B cell (primary cell): ENCODE measurements around the gene DCAF4. TPM values are rescaled to one million over a fixed set of nuclear protein-coding genes. Genes with fewer than 3 reads are reported as not detected.

Experiments used
- ATAC-seq: fragments of 200-7000 bp; cut with Tn5 transposase; one replicate; pipeline ENCODE4 v1.10.0; 2021; ENCODE audit warnings: low read depth, mild to moderate bottlenecking, moderate number of reproducible peaks, moderate library complexity
- CTCF ChIA-PET: fragments of 350-600 bp; sonication (Branson Sonifier 250); formaldehyde crosslinking; loops from one replicate; lab custom pipeline; 2021; ENCODE audit warnings: antibody characterized with exemption, inconsistent platforms; lab: Charles Lee
- POLR2A ChIA-PET: fragments of 350-600 bp; sonication (Branson Sonifier 250); formaldehyde crosslinking; loops from one replicate; lab custom pipeline; 2021; ENCODE audit warnings: antibody characterized with exemption; lab: Charles Lee
- DNase-seq: peaks from one replicate; pipeline ENCODE4 v3.0.0; 2013
- H2AFZ ChIP-seq: 2 replicates; pipeline ENCODE4 v1.6.1; 2012; ENCODE audit warnings: mild to moderate bottlenecking, low read depth, low read length; ENCODE audit not compliant: insufficient read depth, poor library complexity, severe bottlenecking
- H3K27ac ChIP-seq, 2 donors: 1 replicate in 1 of 2; 2 replicates in 1 of 2; pipeline ENCODE4 v1.5.1; 2012 to 2013; ENCODE audit warnings: low read length in 2 of 2, mild to moderate bottlenecking in 2 of 2, moderate library complexity in 1 of 2
- H3K27me3 ChIP-seq, 4 experiments: fragments of 200-600 bp in 1 of 4; sonication (generic) in 1 of 4; replicated peaks in 1 of 4; 1 replicate in 2 of 4; 2 replicates in 2 of 4; pipeline versions ENCODE4 v1.6.1 to v1.7.0; 2013 to 2016; ENCODE audit warnings: low read length in 3 of 4, mild to moderate bottlenecking in 2 of 4, mixed read lengths in 1 of 4, moderate library complexity in 1 of 4; ENCODE audit not compliant: insufficient read depth in 4 of 4, control insufficient read depth in 3 of 4; ENCODE audit errors: control extremely low read depth in 1 of 4
- H3K36me3 ChIP-seq, 2 experiments: replicated peaks in 1 of 2; 1 replicate in 1 of 2; 2 replicates in 1 of 2; pipeline versions ENCODE4 v1.6.1 to v1.7.1; 2013; ENCODE audit warnings: low read length in 1 of 2; ENCODE audit not compliant: insufficient read depth in 2 of 2, control insufficient read depth in 1 of 2; ENCODE audit errors: control extremely low read depth in 1 of 2, extremely low read depth in 1 of 2
- H3K4me1 ChIP-seq, 2 donors: fragments of 200-600 bp in 1 of 2; sonication (generic) in 1 of 2; 1 replicate in 1 of 2; 2 replicates in 1 of 2; pipeline versions ENCODE4 v1.5.1 to v1.6.1; 2013 to 2017; ENCODE audit warnings: low read length in 2 of 2; ENCODE audit not compliant: control insufficient read depth in 2 of 2, insufficient read depth in 2 of 2
- H3K4me2 ChIP-seq: replicated peaks from 2 replicates; pipeline ENCODE3; 2012; ENCODE audit warnings: mild to moderate bottlenecking, low read depth, low read length; ENCODE audit not compliant: poor library complexity, severe bottlenecking
- H3K4me3 ChIP-seq, 5 experiments: fragments of 200-600 bp in 1 of 5; sonication (generic) in 1 of 5; 1 replicate in 3 of 5; 2 replicates in 2 of 5; pipeline versions ENCODE4 v1.5.1 to v1.7.0; 2011 to 2016; ENCODE audit warnings: low read length in 4 of 5, mild to moderate bottlenecking in 4 of 5, low read depth in 2 of 5, control low read depth in 1 of 5, moderate library complexity in 1 of 5; ENCODE audit not compliant: insufficient read depth in 1 of 5; ENCODE audit errors: control extremely low read depth in 1 of 5, extremely low read depth in 1 of 5
- H3K79me2 ChIP-seq: fragments of 200-600 bp; sonication (generic); one replicate; pipeline ENCODE4 v1.6.0; 2016; ENCODE audit warnings: low read length; ENCODE audit not compliant: control insufficient read depth, insufficient read depth
- H3K9ac ChIP-seq: fragments of 200-600 bp; sonication (generic); 2 replicates; pipeline ENCODE4 v1.6.1; 2017; ENCODE audit warnings: mild to moderate bottlenecking, low read length, moderate library complexity
- H3K9me3 ChIP-seq, 3 donors: one replicate each; pipeline versions ENCODE4 v1.6.1 to v1.7.1; 2013; ENCODE audit warnings: low read length in 2 of 3; ENCODE audit not compliant: control insufficient read depth in 2 of 3, insufficient read depth in 1 of 3; ENCODE audit errors: control extremely low read depth in 1 of 3
- H4K20me1 ChIP-seq: 2 replicates; pipeline ENCODE4 v1.6.0; 2012; ENCODE audit warnings: mild to moderate bottlenecking, low read length; ENCODE audit not compliant: insufficient read depth, control insufficient read depth, poor library complexity, severe bottlenecking
- H3K27ac Mint-ChIP-seq: one replicate; pipeline ENCODE4 v1.8.0; 2021; ENCODE audit warnings: mixed read lengths
- H3K27me3 Mint-ChIP-seq: one replicate; pipeline ENCODE4 v1.8.0; 2021; ENCODE audit warnings: mixed read lengths
- H3K4me1 Mint-ChIP-seq: one replicate; pipeline ENCODE4 v1.8.0; 2021; ENCODE audit warnings: mixed read lengths
- H3K4me3 Mint-ChIP-seq: one replicate; pipeline ENCODE4 v1.8.0; 2021; ENCODE audit warnings: mixed read lengths
- H3K9me3 Mint-ChIP-seq: one replicate; pipeline ENCODE4 v1.8.0; 2022; ENCODE audit warnings: mixed read lengths; ENCODE audit not compliant: insufficient read depth
- EZH2 ChIP-seq: IDR thresholded peaks from 2 replicates; pipeline ENCODE4 v1.6.1; 2012; ENCODE audit warnings: borderline replicate concordance, low read depth, mild to moderate bottlenecking, moderate library complexity, low read length; ENCODE audit not compliant: insufficient read depth, poor library complexity, severe bottlenecking
- WGBS: methylation state at CpG from one replicate; pipeline ENCODE4 v1.1.5; 2013; ENCODE audit warnings: missing lambda C conversion rate; ENCODE audit not compliant: insufficient coverage; 5-methylcytosine and 5-hydroxymethylcytosine counted together
- intact Hi-C: fragments of 100-400 bp; cut with micrococcal nuclease; formaldehyde crosslinking; loops from one replicate; pipeline ENCODE4 v1.10.0; 2022
- polyA plus RNA-seq: library from polyadenylated mRNA; depleted of rRNA; stranded (reverse); fragments of >200 nt; gene quantifications from 2 replicates; pipeline ENCODE4 v1.2.3, GENCODE V29; 2012
- total RNA-seq, 2 donors: library from RNA; stranded (reverse); fragments of 120-200 nt in 1 of 2; gene quantifications; 1 replicate in 1 of 2; 2 replicates in 1 of 2; pipeline versions ENCODE4 v1.2.3 to v1.2.4, GENCODE V29; 2013 to 2022
- TF ChIP-seq, protein P1 (sequence below): fragments of 200-600 bp; IDR thresholded peaks from one replicate; pipeline ENCODE4 v1.8.0; 2022; ENCODE audit warnings: antibody characterized with exemption, mild to moderate bottlenecking

DCAF4 gene
- total and polyA plus RNA-seq, 2 donors (not counting 1 experiment from before 2014, with no cell fraction given), result 35.3 to 54.6 TPM

DNA sequence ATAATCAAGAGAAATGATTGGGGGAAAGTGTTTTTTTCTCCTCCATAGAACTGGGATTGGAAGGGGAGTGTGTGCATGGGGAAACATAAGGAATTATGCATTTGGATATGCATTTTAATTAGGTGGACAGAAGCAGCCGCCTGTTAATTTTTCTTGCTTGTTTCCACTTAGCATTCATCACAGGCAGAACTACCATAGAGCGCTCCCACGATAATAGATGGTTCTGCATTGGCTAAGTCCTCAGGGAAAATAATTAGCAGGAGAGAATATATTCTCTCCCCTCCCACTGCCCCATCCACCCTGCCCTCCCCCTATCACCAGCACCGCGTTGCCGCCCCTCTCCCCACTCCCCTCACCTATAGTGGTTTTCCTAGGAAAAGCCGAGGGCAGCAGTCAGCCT lies 43.8 kb upstream of the DCAF4 start:
- H3K4me3 Mint-ChIP-seq, result no peak overlapping the region
- Histone ChIP-seq H3K4me2 (no peak overlapping the region), H3K36me3 (peaks cover 0 to 12% of the 10 kb centered on the region in 2 experiments), H3K4me3 (no peak overlapping the region), H3K27me3 (no peaks in the 10 kb centered on the region), H3K4me1 (peaks cover 13 to 24% of the 10 kb centered on the region in 2 donors), H3K79me2 (peaks cover 68% of the 10 kb centered on the region), H3K9me3 (peaks cover 0 to 7% (median 0%) of the 10 kb centered on the region in 3 donors), H3K27ac (no peak overlapping the region), H2AFZ (no peak overlapping the region), H3K9ac (no peak overlapping the region), H4K20me1 (peaks cover 14% of the 10 kb centered on the region)
- intact Hi-C loops, result no loop called here
- no peak for ATAC-seq
- CTCF ChIA-PET, result interaction anchor here (0.9 to 1.0 kb wide), 2 partner anchors 22 to 365 kb away, joined by 3 to 4 read pairs; no protein-coding TSS in a partner anchor
- no CpG with 5 or more reads among the region's 7 CpGs for WGBS
- H3K27ac Mint-ChIP-seq, result no peak overlapping the region
- DNase-seq, result no peak
- H3K9me3 Mint-ChIP-seq, result no peaks in the 10 kb centered on the region
- POLR2A ChIA-PET, result interaction anchor here (0.6 kb wide), 1 partner anchor 19 kb away, joined by 3 read pairs; no protein-coding TSS in a partner anchor
- H3K4me1 Mint-ChIP-seq, result peaks cover 24% of the 10 kb centered on the region
- H3K27me3 Mint-ChIP-seq, result no peaks in the 10 kb centered on the region
- no peak for TF ChIP-seq EZH2
- TF ChIP-seq, protein P1, sequence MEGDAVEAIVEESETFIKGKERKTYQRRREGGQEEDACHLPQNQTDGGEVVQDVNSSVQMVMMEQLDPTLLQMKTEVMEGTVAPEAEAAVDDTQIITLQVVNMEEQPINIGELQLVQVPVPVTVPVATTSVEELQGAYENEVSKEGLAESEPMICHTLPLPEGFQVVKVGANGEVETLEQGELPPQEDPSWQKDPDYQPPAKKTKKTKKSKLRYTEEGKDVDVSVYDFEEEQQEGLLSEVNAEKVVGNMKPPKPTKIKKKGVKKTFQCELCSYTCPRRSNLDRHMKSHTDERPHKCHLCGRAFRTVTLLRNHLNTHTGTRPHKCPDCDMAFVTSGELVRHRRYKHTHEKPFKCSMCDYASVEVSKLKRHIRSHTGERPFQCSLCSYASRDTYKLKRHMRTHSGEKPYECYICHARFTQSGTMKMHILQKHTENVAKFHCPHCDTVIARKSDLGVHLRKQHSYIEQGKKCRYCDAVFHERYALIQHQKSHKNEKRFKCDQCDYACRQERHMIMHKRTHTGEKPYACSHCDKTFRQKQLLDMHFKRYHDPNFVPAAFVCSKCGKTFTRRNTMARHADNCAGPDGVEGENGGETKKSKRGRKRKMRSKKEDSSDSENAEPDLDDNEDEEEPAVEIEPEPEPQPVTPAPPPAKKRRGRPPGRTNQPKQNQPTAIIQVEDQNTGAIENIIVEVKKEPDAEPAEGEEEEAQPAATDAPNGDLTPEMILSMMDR, result no peak

DNA sequence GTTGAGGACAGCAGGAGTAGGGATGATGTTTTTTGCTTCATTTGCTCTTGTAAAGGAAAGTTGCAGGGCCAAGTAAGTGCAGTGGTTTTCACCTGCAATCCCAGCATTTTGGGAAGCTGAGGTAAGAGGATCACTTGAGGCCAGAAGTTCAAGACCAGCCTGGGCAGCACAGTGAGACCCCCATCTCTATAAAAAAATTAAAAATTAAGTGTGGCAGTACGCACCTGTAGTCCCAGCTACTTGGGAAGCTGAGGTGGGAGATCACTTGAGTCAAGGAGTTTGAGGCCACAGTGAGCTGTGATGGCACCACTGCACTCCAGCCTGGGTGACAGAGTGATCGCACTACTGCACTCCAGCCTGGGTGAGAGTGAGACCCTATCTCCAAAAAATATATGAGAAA lies 43.2 kb upstream of the DCAF4 start:
- intact Hi-C loops, result no loop called here
- ChIA-PET POLR2A (interaction anchor here (0.6 kb wide), 1 partner anchor 20 kb away, joined by 3 read pairs; no protein-coding TSS in a partner anchor), CTCF (no interaction called here)
- Histone ChIP-seq H3K9ac (no peak overlapping the region), H3K9me3 (peaks cover 0 to 7% (median 0%) of the 10 kb centered on the region in 3 donors), H3K4me3 (no peak overlapping the region), H4K20me1 (peaks cover 14% of the 10 kb centered on the region), H3K4me1 (peaks cover 13 to 24% of the 10 kb centered on the region in 2 donors), H2AFZ (no peak overlapping the region), H3K27ac (no peak overlapping the region), H3K27me3 (no peaks in the 10 kb centered on the region), H3K79me2 (peaks cover 71% of the 10 kb centered on the region), H3K36me3 (peaks cover 0 to 6% of the 10 kb centered on the region in 2 experiments), H3K4me2 (no peak overlapping the region)
- WGBS, result 100% methylated on average over 1 of the region's 2 CpGs
- Mint-ChIP-seq H3K4me1 (peaks cover 25% of the 10 kb centered on the region), H3K27ac (no peak overlapping the region), H3K4me3 (no peak overlapping the region), H3K27me3 (no peaks in the 10 kb centered on the region), H3K9me3 (no peaks in the 10 kb centered on the region)
- TF ChIP-seq EZH2, result no peak
- TF ChIP-seq, protein P1, result no peak
- DNase-seq (no peak), ATAC-seq (no peak)
